Measurements from ENCODE around the gene NFYA.

DNA sequence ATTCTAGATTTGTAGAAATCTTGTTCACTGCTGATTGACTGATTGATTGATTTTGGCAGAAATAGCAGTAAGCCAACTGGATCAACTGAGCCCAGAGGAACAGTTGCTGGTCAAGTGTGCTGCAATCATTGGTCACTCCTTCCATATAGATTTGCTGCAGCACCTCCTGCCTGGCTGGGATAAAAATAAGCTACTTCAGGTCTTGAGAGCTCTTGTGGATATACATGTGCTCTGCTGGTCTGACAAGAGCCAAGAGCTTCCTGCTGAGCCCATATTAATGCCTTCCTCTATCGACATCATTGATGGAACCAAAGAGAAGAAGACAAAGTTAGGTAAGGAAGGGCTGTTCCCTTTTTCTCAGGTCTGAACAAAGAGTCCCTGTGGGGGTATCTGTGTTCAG is 50.1 kb downstream of the NFYA start:
- TF ChIP-seq, protein P1, sequence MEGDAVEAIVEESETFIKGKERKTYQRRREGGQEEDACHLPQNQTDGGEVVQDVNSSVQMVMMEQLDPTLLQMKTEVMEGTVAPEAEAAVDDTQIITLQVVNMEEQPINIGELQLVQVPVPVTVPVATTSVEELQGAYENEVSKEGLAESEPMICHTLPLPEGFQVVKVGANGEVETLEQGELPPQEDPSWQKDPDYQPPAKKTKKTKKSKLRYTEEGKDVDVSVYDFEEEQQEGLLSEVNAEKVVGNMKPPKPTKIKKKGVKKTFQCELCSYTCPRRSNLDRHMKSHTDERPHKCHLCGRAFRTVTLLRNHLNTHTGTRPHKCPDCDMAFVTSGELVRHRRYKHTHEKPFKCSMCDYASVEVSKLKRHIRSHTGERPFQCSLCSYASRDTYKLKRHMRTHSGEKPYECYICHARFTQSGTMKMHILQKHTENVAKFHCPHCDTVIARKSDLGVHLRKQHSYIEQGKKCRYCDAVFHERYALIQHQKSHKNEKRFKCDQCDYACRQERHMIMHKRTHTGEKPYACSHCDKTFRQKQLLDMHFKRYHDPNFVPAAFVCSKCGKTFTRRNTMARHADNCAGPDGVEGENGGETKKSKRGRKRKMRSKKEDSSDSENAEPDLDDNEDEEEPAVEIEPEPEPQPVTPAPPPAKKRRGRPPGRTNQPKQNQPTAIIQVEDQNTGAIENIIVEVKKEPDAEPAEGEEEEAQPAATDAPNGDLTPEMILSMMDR (IDR thresholded peaks at IDR 0.05; ENCODE audit: borderline replicate concordance, extremely low read depth, low read length, poor library complexity, severe bottlenecking) = no peak
- no peak for TF ChIP-seq EZH2 (IDR thresholded peaks at IDR 0.05; ENCODE audit: borderline replicate concordance, low read depth, low read length, severe bottlenecking)
